Thyroid gland (tissue), 4 donors: ENCODE results near the gene TMED6.
A peak's percentile ranks its signal among the peaks of the same experiment; 100 is the strongest.

Source experiments
- POLR2A ChIP-seq, 2 donors: fragments of 450-650 bp; IDR thresholded peaks; one replicate each; pipeline ENCODE4 v1.6.1; 2017; ENCODE audit warnings: antibody characterized with exemption in 2 of 2, mild to moderate bottlenecking in 2 of 2, moderate library complexity in 1 of 2
- TF ChIP-seq, protein P1 (sequence below), 6 experiments: fragments of 200-600 bp in 3 of 6; fragments of 450-650 bp in 3 of 6; sonication (generic) in 3 of 6; IDR thresholded peaks; one replicate each; pipeline ENCODE4 v1.5.1; 2016 to 2019; ENCODE audit warnings: antibody characterized with exemption in 6 of 6, mild to moderate bottlenecking in 2 of 6, inconsistent platforms in 1 of 6, moderate library complexity in 1 of 6

DNA sequence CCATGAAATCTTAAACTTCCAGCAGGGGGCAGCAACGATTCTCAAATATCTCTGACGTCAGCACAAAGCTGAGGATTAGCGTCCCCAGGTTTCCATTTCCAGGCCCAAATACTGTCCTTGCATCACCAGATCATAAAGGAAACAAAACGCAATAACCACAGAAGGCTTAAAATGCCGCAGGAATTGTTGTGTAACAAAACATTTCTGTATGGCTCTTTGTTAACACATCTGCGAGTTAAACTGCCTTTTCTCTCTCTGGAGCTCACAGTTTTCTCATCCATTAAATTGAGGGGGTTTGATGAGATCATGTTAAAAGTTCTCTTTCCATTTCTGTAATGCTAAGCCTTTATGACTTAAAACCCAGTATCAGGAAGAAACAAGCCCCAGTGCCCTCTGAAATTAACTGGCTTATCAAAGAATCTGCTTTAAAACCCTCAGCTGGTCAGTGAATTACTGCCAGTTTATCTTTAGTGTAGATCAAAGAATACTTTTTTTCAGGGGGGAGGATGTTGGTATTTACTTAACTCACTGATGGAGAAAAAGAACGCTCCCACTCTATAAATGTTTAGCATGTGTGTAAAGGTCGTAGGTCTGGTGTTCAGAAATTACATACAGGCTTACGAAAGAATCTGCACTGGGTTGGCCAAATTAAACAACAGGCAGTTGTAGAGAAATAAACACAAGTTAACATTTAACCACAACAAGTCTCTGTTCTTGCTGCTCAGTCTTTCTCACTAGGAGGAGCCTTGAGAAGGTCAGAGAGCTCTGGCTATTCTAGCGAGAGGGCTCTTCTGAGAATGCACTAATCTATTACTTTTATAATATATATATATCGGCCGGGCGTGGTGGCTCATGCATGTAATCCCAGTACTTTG is 44.8 kb upstream of the TMED6 start:
- TF ChIP-seq, protein P1, sequence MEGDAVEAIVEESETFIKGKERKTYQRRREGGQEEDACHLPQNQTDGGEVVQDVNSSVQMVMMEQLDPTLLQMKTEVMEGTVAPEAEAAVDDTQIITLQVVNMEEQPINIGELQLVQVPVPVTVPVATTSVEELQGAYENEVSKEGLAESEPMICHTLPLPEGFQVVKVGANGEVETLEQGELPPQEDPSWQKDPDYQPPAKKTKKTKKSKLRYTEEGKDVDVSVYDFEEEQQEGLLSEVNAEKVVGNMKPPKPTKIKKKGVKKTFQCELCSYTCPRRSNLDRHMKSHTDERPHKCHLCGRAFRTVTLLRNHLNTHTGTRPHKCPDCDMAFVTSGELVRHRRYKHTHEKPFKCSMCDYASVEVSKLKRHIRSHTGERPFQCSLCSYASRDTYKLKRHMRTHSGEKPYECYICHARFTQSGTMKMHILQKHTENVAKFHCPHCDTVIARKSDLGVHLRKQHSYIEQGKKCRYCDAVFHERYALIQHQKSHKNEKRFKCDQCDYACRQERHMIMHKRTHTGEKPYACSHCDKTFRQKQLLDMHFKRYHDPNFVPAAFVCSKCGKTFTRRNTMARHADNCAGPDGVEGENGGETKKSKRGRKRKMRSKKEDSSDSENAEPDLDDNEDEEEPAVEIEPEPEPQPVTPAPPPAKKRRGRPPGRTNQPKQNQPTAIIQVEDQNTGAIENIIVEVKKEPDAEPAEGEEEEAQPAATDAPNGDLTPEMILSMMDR (IDR thresholded peaks at IDR 0.05), result peak in 5 of 6 experiments; percentile 37 to 81 (median 62)
- TF ChIP-seq POLR2A (IDR thresholded peaks at IDR 0.05), result no peak
